Measurements from ENCODE around the gene MTM1. TPM values are rescaled to one million over a fixed set of nuclear protein-coding genes. Genes with fewer than 3 reads are reported as not detected.

The MTM1 gene
- total RNA-seq, 4 donors from 2014 or later: 13.9 to 21.1 (median 16.2) TPM

- TF ChIP-seq CTCF (IDR thresholded peaks at IDR 0.05; ENCODE audit: low read depth): no peak
Observed at GRCh38 chrX:150582338-150582948, 14.0 kb downstream of the MTM1 start.

- no peak for TF ChIP-seq CTCF (IDR thresholded peaks at IDR 0.05; ENCODE audit: low read depth)
Observed at GRCh38 chrX:150587585-150588503, 19.4 kb downstream of the MTM1 start.

DNA sequence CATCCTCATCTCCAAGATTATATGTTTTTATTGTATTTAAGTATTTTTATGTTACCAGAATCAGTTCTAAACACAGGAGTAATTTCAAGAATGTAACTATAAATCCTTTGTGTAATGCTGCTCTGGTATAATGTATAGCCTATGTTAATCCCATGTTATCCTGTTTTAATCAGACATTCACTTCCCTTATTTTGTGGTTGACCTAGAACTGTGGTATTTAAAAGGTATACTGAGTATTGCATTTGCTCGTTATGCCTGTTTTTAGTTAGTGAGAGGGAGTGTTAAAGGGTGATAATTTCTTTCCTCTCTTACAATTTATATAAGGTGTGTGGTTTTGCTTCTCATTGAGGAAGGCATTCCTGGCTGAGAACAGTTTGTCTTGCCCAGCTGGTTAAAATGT is 26.2 kb downstream of the MTM1 start:
- no peak for TF ChIP-seq CTCF (IDR thresholded peaks at IDR 0.05; ENCODE audit: low read depth)

- TF ChIP-seq CTCF (IDR thresholded peaks at IDR 0.05; ENCODE audit: low read depth): no peak
Observed at GRCh38 chrX:150599226-150599625, 30.8 kb downstream of the MTM1 start.

DNA sequence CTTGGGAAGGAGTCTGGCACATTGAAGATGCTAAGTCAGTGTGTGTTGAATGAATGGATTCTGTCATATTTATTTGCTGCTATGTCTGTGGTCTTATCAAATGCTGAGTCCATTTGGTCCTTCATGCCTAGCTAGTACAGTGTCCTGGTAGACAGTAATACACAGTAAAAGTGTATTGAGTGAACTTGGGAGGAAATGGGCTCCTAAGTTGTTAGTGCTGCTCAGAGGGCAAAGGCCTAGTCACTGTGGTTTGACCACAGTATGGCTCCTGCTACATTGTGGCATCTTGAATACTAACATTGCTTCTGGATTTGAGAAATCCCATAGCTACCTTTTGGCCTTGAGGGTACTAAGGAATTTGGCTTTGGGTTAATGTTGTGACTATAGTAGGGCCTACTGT is 33.9 kb downstream of the MTM1 start:
- TF ChIP-seq CTCF (IDR thresholded peaks at IDR 0.05; ENCODE audit: low read depth): no peak

- TF ChIP-seq CTCF (IDR thresholded peaks at IDR 0.05; ENCODE audit: low read depth): no peak
Observed at GRCh38 chrX:150602743-150603142, 34.3 kb downstream of the MTM1 start.

DNA sequence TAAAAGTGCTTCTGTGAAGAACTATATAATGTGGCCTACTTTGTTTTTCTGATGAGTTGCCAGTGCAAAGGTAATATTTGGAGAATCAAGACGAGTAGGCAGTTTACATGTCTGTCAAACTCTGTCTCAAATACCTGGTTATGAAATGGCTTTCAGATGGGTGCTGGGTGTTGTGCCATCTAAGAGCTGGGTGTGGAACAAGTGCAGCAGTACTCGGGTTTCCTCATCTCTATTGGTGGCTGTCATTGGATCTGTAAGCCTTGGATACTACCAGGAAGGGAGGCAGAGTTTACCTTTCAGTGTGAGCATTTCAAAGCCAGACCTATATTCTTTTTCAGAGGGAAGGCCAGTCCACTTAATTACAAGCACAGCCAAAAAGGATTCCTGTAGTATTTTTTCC is 37.2 kb downstream of the MTM1 start:
- no peak for TF ChIP-seq CTCF (IDR thresholded peaks at IDR 0.05; ENCODE audit: low read depth)

Data from subcutaneous adipose tissue (tissue), 4 donors.